Measurements from ENCODE around the gene DDC. TPM values are rescaled to one million over a fixed set of nuclear protein-coding genes. Genes with fewer than 3 reads are reported as not detected.
A peak's percentile ranks its signal among the peaks of the same experiment; 100 is the strongest.
"Not testable (repeated sequence)": the region's sequence is repeated elsewhere in the genome, so short reads cannot be mapped to it uniquely, and the experiment has no call there.

Gene DDC
- total RNA-seq, 1 donor: not detected

DNA sequence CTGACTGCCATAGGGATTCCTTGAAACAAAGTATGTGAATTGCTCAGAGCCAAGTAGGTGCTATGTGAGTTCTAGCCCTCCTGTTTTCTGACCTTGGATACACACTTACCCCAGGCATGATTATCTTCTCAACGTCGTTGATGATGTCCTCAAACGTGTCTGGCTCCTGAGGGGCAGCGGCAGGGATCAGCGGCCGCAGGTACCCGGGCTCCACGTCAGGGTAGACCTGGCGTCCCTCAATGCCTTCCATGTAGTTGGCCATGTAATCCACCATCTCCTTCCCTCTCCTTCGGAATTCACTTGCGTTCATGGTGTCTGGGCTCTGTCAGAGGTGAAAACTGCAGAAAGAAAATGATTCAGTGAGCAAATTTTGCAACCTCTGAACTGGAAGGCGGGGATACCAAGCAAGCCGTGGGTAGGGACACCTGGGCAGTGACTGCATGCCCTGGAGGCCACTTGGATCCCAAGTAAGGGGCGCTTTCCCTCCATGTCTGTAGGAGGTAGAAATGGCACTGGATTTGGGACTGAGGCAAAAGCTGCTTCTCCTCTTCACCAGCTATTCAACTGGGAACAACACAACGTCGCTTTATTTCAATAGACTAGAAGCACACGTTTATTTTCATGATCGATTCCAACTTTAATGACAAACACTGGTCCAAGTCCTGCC is 21.3 kb downstream of the DDC start:
- TF ChIP-seq, protein P1, sequence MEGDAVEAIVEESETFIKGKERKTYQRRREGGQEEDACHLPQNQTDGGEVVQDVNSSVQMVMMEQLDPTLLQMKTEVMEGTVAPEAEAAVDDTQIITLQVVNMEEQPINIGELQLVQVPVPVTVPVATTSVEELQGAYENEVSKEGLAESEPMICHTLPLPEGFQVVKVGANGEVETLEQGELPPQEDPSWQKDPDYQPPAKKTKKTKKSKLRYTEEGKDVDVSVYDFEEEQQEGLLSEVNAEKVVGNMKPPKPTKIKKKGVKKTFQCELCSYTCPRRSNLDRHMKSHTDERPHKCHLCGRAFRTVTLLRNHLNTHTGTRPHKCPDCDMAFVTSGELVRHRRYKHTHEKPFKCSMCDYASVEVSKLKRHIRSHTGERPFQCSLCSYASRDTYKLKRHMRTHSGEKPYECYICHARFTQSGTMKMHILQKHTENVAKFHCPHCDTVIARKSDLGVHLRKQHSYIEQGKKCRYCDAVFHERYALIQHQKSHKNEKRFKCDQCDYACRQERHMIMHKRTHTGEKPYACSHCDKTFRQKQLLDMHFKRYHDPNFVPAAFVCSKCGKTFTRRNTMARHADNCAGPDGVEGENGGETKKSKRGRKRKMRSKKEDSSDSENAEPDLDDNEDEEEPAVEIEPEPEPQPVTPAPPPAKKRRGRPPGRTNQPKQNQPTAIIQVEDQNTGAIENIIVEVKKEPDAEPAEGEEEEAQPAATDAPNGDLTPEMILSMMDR (IDR thresholded peaks at IDR 0.05; ENCODE audit: insufficient read depth, low read depth, low read length): no peak
- H3K4me3 ChIP-seq (ENCODE audit: low read depth, low read length): no peak overlapping the region
- DNase-seq (ENCODE audit: low read depth): no peak

DNA sequence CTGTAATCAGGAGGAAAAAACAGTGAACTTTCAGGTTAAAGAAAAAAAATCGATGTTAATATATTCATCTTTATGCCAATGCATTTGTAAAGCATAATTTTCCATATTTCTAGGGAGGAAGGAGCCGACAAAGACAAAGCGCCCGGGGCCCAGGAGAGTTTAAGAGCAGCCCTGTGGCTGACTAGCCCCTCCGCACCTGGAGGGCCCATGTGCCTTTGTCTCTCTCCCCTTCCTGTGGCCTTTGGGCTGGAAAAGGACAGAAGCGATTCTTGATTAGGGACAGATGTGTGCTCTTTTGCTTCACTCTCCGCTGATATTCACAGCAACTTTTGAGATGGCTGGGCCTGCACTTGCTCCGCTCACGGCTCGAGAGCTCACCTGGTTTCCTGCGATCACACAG is 23.1 kb downstream of the DDC start:
- DNase-seq (ENCODE audit: low read depth): no peak
- no peak overlapping the region for H3K4me3 ChIP-seq (ENCODE audit: low read depth, low read length)
- TF ChIP-seq, protein P1 (IDR thresholded peaks at IDR 0.05; ENCODE audit: insufficient read depth, low read depth, low read length): no peak

DNA sequence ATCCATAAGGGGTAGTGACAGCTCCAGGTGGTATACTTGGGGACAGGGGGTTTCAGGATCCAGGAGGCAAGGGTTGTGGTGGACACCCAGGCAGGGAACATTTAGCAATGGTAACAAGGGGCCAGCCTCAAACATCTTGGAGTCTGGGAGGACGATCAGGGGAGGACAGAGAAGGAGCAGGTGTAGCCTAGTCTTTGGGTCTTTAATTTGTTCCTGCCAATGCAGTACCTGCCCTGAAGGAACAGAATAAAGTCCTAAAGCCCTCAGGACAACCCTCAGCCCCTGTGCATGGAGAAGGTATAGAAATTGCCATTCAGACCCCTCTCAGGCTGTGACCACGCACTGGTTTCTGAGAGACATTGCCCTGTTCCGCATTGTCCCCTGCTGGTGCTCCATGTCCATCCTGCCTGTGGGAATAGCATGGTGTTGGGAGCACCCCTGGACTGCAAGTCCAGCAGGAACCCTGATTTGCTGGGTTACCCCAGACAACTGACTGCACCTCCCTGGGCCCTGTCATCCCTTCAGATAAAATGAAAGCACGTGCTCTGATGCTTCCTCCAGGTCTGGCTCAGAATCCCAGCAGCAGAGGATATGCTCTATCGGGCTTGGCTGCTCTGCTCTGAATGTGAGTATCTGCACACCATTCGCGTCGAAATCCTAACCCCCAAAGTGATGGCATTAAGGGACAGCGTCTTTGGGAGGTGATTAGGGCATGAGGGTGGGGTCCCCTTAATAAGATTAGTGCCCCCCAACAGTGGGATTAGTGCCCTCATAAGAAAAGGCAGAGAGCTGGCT is 24.2 kb downstream of the DDC start:
- H3K4me3 ChIP-seq (ENCODE audit: low read depth, low read length): no peak overlapping the region
- DNase-seq (ENCODE audit: low read depth): no peak
- TF ChIP-seq, protein P1 (IDR thresholded peaks at IDR 0.05; ENCODE audit: insufficient read depth, low read depth, low read length): no peak

DNA sequence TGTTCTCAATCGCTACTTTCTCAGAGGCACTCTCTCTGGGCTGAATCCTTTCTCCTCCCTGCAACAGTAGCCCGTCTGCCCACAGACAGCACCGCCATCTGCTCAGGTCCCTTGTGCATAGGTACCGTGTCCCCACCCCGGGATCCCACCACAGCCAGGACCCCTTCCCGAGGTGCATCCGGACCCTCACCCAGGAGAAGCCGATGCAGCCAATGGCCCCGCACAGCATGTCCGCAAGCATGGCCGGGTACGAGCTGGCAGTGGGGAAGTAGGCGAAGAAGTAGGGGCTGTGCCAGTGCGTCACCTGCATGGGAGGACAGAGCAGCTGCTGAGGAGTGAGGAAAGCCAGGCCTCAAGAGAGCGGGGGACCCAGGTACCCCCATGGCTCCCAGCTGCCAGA is 25.5 kb downstream of the DDC start:
- no peak for DNase-seq (ENCODE audit: low read depth)
- no peak overlapping the region for H3K4me3 ChIP-seq (ENCODE audit: low read depth, low read length)
- TF ChIP-seq, protein P1 (IDR thresholded peaks at IDR 0.05; ENCODE audit: insufficient read depth, low read depth, low read length): no peak

DNA sequence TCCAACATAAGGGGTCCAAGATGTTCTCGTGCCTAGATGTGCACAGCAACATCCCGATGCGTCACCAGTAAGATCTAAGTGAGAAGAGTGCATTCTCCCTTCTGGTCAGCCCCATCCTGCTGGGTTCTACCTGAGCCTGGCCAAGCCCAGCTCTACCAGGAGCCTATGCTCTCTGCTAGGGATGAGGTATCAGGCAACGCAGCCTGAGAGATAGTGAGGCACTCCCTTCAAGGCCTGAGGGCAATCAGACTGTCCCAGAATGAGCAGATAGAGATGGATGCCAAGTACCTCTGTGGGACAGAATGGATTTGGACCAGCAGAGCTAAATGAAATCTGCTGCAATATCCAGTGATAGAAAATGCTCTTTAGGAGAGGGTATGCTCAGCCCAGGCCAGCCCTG is 26.7 kb downstream of the DDC start:
- no peak for DNase-seq (ENCODE audit: low read depth)
- TF ChIP-seq, protein P1 (IDR thresholded peaks at IDR 0.05; ENCODE audit: insufficient read depth, low read depth, low read length): no peak
- H3K4me3 ChIP-seq (ENCODE audit: low read depth, low read length): no peak overlapping the region

DNA sequence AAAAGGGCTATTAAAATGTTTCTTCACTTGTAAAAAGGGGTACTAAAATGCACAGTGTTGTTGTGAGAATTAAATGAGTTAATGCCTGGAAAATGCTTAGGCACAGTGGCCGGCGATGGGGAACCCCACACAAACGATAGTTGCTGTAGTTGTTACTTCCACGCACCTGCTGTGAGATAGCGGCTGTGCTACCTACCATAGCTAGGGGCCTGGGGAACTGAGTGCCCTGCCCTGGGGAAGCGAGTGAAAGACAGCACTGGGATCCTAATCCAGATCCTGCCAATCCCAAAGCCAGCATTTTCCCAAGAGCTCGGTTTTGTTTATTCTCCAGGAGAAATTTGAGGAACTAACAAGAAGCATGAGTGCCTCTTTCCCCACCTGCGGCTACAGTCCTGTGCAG is 27.8 kb downstream of the DDC start:
- DNase-seq (ENCODE audit: low read depth): no peak
- TF ChIP-seq, protein P1 (IDR thresholded peaks at IDR 0.05; ENCODE audit: insufficient read depth, low read depth, low read length): no peak
- no peak overlapping the region for H3K4me3 ChIP-seq (ENCODE audit: low read depth, low read length)

DNA sequence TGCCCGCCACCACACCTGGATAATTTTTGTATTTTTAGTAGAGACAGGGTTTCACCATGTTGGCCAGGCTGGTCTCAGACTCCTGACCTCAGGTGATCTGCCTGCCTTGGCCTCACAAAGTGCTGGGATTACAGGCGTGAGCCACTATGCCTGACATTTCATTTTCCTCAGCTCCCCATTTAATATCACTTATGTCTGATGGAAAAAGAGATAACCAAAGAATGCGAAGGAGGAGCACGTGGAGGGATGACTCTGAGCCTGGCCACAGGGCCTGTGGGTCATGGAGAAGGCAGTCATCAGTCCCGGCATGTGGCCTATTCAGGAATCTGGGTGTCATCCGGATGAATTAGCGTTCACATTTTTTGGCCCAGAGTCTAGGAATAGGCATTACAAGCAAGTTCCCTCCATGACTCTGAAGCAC is 29.9 kb downstream of the DDC start:
- H3K4me3 ChIP-seq (ENCODE audit: low read depth, low read length): not testable (repeated sequence)
- DNase-seq (ENCODE audit: low read depth): peak; percentile 76
